Midbrain (tissue), 1 donor: ENCODE data around the gene MYH11.
"Not testable (repeated sequence)": the region's sequence is repeated elsewhere in the genome, so short reads cannot be mapped to it uniquely, and the experiment has no call there.

Experiments used
- DNase-seq: peaks from one replicate; lab custom pipeline; 2025; lab: John Stamatoyannopoulos, UW

Gene MYH11

DNA sequence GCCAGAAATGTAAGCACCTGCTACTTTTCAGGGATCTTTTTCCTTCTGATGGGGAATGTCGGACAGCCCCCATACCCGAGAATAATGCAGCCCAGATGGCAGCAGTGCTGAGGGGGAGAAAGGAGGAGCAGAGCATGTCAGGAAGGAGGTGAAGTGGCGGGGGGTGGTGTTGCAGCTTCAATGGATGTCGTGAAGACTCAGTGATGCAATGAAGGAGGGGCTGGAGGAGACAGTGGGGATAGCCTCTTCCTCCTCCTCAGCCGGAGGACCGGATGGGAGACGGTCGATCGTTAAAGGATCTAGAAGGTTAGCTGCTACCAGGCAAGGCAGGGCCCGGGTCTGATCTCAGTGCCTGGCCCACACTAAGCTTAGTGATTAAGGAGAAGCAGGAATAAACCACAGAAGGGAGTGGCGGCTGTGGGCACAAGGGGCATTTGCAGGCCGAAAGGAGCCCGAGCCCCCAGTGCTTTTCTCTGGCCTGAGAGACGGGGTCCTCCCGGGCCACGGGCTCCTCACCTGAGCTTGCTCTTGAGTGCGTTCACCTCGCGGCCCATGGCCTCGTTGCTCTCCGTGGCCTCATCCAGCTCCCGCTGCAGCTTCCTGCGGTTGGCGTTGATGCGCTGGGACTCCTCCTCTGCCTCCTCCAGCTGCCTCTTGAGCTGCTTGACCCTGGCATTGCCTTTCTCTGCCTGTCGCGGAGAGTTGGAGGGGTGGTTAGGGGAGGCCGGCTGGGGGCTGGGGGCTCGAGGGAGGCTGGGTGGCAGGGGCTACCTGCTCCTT is 142.2 kb downstream of the MYH11 start:
- no peak for DNase-seq

DNA sequence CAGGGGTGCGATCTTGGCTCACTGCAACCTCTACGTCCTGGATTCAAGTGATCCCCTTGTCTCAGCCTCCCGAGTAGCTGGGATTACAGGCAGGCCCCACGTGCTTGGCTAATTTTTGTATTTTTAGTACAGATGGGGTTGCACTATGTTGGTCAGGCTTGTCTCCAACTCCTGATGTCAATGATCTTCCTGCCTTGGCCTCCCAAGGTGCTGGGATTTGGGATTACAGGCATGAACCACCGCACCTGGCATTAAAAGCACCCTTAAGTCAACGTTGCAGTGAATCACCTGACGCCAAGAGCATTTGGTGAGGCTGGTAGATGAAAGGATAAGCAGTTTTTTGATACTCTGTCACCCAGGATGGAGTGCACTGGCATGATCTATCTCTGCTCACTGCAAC is 147.8 kb downstream of the MYH11 start:
- no peak for DNase-seq

DNA sequence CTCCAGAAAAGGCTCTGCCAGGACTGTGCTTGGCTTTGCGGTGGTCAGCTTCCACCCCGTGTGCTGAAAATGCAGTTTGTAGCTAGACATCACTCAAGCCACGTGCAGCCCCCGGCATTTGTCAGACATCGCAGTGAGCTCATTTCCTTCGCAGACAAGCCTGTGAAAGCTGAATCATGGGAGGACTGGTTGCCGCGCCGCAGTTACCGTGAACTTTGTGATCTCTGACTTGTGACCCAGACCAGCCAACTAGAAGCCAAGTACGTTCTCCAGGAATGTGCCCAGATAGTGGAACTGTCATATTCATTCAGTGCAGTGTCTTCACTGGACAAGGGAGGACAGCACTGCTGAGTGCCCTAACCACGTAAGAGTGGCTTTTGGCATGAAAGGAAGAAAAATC is 148.7 kb downstream of the MYH11 start:
- DNase-seq, result no peak

DNA sequence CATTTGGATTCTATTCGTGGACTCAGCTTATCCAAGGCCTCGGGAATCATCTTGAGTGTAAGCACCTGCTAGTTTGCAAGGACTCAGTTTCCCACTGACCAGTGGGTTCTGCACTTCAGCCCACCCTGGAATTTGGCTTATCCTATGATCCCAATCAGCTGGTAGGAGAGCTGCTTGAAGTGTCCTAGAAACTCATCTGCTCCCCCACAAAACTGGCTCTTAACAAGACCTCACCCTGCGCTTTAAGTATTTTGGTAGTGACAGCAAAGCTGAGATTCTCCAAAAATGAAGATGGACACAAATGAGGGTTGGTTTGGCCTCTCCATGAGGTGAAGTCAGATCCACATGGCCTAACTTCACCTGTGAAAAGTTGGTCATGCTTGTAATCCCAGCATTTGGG is 149.5 kb downstream of the MYH11 start:
- no peak for DNase-seq

DNA sequence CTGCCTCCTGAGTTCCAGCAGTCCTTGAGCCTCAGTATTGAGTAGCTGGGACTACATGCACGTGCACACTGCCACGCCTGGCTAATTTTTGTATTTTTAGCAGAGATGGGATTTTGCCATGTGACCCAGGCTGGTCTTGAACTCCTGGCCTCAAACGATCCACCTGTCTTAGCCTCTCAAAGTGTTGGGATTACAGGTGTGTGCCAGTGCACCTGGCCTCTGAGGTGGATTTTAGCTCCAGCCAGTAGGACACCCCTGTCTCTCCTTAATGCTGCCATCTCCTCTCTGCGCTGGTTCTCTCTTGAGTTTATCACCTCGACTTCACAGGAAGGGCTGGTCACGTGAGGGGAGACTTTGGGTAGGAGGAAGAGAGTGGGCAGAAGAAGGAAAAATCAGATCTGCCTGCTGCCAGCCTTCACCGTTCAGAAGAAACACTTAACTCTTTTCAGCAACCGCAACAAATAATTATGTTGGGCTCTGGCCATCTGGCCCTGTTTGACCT is 151.7 kb downstream of the MYH11 start:
- DNase-seq, result no peak

DNA sequence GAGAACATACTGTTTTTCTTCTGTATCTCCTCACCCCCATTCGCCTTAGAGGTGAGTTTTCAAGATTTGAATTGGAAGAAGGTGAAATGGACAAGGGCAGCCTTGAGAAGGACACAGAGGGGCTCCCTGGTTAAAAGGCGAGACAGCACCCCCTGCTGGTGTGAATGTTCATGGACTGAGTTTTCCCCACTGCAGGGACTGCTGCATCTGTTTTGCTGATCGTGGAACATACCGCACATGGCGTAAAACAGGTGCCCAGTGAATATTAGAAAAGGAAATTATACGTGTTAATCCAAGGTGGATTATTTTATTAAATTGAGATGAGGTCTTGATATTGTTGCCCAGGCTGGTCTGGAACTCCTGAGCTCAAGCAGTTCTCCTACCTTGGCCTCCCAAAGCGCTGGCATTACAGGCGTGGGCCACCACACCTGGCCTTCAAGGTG is 152.3 kb downstream of the MYH11 start:
- DNase-seq, result peak; percentile 80

DNA sequence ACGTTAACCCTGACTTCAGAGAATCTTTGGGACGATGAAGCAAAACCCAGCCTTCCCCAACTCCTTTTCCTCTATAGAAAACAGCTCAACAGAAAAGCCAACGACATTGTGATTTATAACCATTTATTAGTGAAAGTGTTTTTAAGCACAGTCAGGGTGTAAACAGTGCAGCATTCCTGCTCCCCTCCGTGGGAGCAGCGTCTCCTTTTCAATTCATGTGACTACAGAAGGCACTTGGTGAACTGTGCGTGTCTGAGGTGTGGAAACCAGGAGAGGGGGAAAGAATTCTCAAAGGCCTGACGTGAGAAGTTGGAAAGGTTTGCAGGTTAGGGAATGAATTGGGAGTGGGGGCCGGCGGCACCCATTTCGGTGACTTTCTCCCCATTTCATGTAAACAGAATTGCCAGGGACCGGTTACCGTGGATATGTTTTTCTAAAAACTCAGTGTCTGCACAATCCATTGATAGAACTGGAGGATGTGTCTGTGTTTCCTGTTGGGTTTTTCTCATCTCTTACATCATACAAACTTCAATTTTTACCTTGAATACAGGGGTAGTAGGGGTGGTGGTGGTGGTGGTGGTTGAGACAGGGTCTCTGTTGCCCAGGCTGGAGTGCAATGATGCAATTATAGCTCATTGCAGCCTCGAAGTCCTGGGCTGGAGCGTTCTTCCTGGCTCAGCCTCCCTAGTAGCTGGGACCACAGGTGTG is 153.6 kb downstream of the MYH11 start:
- no peak for DNase-seq

DNA sequence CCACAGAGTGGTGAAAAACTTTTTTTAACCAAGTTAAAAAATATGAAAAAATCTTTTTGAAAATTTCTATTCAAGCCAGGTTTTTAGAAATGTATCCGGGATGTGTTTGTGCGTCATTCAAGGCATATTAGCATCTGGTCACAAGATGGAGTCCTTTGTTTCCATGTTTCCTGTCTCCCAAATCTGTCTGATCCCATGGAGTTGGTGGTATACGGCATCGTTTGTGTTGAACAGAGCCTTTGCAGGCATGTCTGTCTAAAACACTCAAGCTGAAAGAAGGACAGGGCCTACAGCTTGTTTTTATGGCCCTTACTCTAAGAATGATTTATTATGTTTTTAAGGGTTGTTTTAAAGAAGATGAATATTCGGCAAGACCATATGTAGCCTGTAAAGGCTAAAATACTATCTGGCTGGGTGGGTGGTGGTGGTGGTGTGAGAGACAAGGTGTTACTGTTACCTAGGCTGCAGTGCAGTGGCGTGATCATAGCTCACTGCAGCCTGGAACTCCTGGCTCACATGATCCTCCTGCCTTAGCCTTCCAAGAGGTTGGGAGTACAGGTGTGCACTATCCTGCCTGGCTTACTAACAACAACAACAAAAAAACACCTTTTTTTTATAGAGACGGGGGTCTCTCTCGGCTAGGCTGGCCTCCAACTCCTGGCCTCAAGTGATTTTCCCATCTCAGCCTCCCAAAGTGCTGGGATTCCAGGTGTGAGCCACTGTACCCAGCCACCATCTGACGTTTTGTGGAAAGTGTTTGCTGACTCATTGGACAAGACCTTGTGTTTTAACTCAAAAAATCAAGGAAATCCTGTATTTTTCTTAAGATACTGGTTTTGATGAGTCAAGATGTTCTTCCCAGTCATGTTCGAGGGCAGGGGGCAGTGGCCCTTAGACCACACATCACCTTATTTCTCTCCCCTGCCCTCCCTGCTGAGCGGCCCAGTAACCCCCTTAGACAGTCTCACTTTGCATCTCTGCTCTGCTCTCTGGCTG is 154.6 kb downstream of the MYH11 start:
- no peak for DNase-seq

DNA sequence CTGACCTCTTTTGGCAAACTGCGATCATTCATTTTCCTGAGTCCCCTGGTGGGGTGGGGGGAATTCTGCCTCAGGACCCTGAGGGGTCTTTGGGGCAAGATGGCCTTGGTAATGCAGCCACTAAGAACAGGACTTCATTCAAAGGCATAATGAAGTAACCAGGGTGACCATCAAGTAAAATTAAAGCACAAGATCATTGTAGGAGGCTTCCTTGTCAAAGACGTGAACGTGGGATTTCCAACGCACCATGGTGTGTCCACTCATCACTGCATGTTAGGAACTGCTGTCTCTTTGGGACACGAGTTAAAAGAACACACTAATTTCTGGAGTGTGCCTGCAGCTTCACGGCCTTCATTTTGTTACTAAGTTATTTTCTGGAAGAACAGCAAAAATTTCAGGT is 155.5 kb downstream of the MYH11 start:
- DNase-seq, result no peak

DNA sequence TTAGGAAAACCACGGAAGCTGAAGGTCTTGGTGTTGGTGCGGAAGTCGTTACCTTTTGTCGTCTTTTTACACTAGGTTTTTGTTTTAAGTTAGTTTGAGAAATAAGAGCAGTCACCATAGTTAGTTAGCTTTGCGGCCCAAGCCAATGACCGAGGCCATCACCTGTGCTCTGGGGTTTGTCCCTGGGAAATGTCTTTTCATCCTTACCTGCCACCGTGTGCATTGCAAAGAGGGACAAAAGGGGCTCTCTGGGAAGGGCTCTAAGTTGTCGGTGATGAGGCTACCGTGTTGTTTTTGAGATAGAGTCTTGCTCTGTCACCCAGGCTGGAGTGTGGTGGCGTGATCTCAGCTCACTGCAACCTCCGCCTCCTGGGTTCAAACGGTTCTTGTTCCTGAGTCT is 157.0 kb downstream of the MYH11 start:
- DNase-seq, result no peak

DNA sequence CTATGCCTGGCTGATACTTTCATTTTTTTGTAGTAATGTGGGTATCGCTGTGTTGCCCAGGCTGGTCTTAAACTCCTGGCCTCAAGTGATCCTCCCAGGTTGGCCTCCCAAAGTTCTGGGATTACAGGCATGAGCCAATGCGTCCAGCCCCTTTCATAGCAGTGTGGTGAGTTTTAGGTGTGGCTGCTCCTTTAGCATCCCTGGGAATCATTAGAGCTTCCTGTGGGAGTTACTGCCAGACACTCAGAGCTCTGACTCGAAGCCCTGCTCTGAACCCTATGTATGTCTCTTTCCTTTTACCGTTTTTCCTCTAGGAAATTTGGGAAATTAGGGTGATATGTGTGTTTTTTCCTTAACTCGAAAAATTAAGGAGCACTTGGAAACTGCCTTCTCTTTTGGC is 162.3 kb downstream of the MYH11 start:
- no peak for DNase-seq

DNA sequence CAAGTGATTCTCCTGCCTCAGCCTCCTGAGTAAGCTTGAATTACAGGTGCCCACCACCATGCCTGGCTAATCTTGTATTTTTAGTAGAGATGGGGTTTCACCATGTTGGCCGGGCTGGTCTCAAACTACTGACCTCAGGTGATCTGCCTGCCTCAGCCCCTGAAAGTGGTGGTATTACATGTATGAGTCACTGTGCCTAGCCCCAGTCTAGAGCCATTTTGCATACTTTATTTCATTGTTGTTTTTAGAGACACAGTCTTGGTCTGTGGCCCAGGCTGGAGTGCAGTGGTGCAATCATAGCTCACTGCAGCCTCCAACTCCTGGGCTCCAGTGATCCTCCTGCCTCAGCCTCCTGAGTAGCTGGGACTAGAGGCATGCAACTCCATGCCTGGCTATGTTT is 164.3 kb downstream of the MYH11 start:
- DNase-seq, result not testable (repeated sequence)

DNA sequence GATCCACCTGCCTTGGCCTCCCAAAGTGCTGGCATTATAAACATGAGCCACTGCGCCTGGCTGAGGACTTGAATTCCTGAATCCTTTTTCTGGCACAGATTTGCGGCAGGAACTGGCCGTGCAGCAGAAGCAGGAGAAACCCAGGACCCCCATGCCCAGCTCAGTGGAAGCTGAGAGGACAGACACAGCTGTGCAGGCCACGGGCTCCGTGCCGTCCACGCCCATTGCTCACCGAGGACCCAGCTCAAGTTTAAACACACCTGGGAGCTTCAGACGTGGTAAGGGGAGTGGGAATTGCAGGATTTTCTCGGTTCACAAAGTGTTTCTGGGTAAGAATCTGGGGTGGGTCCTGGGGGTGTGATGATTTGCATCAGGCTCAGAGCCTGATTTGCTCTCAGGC is 165.8 kb downstream of the MYH11 start:
- DNase-seq, result no peak

DNA sequence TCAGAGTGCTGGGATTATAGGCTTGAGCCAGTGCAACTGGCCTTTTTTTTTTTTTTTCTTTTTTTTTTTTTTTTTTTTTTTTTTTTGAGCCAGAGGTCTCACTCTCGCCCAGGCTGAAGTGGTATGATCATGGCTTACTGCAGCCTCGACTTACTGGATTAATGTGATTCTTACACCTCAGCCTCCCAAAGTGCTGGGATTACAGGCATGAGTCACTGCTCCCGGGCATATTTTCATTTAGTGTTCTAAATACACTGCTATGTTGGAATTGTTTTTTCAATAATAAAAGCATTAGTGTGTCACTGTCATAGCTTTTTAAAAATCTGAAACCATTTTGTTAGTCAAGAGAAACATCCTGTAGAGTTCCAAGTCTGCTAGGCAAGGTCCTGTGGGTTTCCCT is 166.5 kb downstream of the MYH11 start:
- DNase-seq, result no peak

DNA sequence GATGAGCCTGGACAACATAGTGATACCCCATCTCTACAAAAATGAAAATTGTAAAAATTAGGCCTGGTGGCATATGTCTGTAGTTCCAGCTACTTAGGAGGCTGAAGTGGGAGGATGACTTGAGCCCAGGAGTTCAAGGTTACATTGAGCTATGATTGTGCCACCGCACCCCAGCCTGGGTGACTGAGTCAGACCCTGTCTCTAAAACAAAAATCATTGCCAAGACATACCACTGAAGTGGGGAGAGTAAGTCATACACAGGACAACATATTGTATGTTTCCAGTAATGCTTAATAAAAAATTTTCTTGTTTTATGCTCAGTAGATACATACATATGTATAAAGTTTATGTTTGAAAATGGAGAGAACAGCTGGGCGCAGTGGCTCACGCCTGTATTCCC is 167.5 kb downstream of the MYH11 start:
- no peak for DNase-seq

DNA sequence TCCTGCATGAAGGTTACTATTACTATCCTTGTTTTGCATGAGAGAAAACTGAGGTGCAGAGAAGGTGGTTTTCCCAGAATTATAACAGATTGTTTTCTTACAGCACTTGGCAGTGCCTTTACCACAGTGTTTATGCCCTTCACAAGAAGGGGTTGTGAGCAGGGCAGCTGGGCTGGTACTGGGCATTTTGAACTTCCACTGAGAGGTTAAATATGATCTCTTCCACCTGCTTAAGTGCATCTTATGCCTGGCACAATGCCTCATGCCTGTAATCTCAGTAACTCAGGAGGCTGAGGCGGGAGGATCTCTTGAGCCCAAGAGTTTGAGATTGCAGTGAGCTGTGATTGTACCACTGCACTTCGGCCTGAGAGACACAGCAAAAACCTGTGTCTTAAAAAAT is 170.5 kb downstream of the MYH11 start:
- DNase-seq, result no peak

DNA sequence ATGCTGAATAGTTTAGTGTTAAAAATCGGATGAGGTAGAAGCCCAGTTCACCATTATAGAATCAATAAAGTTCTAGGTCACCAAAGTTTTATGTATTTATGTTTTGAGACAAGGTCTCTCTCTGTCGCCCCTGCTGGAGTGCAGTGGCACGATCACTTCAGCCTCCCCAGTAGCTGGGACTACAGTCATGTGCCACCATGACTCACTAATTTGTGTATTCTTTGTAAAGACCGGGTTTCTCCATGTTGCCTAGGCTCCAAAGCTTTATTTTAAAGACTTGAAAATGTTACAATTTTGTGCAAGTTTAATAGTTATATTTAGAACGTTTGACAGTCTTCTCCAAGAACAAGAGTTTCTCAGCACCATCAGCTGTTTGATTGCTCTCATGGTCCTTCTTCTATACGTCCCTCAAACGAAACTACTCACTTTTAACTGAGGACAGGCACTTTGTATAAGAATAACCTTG is 174.7 kb downstream of the MYH11 start:
- DNase-seq, result peak; percentile 36

DNA sequence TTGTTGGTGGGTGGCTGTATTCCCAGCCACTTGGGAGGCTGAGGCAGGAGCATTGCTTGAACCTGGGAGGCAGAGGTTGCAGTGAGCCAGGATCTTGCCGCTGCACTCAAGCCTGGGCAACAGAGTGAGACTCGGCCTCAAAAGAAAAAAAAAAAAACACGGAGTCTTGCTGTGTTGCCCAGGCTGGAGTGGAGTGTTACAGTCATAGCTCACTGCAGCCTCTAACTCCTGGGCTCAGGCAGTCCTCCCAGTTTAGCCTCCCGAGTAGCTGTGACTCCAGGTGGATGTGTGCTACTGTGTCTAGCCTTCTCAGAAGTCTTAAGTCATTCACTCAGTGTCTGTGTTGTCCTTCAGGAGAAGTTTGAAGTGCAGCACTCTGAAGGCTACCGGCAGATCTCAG is 179.4 kb downstream of the MYH11 start:
- DNase-seq, result no peak

DNA sequence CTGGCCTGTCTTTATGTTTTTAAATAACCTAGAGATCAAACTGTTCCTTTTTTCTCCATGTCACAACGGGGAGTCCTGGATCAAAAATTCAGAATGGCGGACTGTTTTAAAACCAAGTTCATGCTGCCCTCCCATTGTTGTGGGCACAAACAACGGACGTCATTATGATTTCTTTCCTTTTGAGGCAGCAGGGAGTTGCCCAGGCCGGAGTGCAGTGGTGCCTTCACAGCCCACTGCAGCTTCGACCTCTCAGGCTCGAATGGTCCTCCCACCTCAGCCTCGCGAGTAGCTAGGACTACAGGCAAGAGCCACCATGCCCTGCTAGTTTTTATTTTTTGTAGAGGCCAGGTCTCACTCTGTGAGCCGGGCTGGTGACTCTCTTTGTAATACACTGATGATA is 180.3 kb downstream of the MYH11 start:
- DNase-seq, result peak; percentile 33

DNA sequence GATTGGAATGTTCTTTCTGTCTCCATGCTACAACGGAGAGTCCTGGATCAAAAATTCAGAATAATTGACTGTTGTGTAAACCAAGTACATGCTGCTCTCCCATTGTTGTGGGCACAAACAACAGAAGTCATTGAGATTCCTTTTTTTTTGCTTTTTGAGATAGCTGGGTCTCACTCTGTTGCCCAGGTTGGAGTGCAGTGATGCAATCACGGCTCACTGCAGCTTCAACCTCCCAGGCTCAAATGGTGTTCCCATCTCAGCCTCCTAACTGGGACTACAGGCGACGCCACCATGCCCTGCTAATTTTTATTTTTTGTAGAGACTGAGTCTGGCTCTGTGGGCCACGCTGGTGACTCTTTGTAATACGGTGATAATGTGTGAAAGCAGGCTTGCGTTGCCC is 182.3 kb downstream of the MYH11 start:
- DNase-seq, result peak; percentile 51

DNA sequence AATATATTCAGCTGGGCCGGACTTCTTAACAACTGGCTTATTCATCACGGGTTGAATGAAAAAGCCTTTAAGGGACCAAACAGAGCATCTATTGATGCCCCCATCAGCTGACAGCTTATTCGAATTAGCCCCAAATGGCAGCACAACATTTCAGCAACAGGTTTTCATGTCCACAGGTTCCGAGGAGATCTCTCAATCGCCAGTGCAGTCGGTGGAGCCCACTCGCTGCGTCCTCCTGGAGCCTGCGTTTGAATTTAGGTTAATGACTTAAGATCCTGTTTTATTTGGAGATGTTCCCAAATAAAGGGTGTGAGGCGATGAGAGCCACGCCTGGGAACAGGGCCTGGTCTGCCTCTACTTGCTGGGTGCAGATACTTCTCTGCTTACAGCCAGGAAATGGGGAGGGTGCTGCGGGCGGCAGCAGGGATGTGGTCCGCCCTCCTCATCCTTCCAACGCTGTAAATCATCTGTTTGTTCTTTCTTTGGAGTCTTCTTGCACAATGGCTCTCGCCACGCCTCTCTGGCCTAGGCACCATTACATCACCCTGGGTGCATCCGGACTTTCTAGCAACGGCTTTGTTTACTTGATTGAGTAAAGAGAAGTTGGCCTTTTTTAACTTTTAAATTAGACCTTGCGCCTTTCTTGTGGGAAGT is 184.2 kb downstream of the MYH11 start:
- DNase-seq, result peak; percentile 87

DNA sequence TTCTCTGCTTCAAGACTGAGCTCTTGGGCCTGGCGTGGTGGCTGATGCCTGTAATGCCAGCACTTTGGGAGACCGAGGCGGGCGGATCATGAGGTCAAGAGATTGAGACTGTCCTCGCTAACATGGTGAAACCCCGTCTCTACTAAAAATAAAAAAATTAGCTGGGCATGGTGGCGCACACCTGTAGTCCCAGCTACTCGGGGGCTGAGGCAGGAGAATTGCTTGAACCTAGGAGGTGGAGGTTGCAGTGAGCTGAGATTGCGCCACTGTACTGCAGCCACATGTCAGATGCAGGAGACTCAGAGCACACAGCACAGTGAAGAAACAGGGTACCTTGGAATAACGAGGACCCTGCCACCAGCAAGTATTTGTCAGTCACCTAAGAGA is 184.7 kb downstream of the MYH11 start:
- not testable (repeated sequence) for DNase-seq
